LNCAP (cell line): ENCODE results near the gene TCHP.

Experiments used
- CTCF ChIP-seq: fragments of 450-650 bp; IDR thresholded peaks from 2 replicates; pipeline ENCODE4 v1.5.1; 2017; ENCODE audit warnings: mild to moderate bottlenecking

Gene TCHP

GRCh38 chr12:109863847-109864712, 36.0 kb upstream of the TCHP start:
- no peak for TF ChIP-seq CTCF

GRCh38 chr12:109864916-109865315, 35.2 kb upstream of the TCHP start:
- no peak for TF ChIP-seq CTCF

- no peak for TF ChIP-seq CTCF
These were observed 31.7 kb upstream of the TCHP start for GRCh38 chr12:109868182-109869051.

GRCh38 chr12:109870648-109871047, 29.4 kb upstream of the TCHP start:
- TF ChIP-seq CTCF = no peak

GRCh38 chr12:109871668-109872314, 28.3 kb upstream of the TCHP start:
- TF ChIP-seq CTCF = no peak

GRCh38 chr12:109873653-109874052, 26.4 kb upstream of the TCHP start:
- TF ChIP-seq CTCF = no peak

GRCh38 chr12:109875572-109876131, 24.4 kb upstream of the TCHP start:
- TF ChIP-seq CTCF = no peak
